Breast epithelium (tissue), 3 donors: Measurements from ENCODE around the gene NEDD4.
"Not testable (repeated sequence)": the region's sequence is repeated elsewhere in the genome, so short reads cannot be mapped to it uniquely, and the experiment has no call there.

ENCODE experiments used
- POLR2A ChIP-seq: fragments of 450-650 bp; IDR thresholded peaks from one replicate; pipeline ENCODE4 v1.6.1; 2016; ENCODE audit warnings: antibody characterized with exemption, mild to moderate bottlenecking, moderate library complexity
- POLR2AphosphoS5 ChIP-seq, 3 donors: sonication (generic); formaldehyde crosslinking; IDR thresholded peaks; one replicate each; pipeline ENCODE4 v1.6.1; 2017; ENCODE audit warnings: antibody characterized with exemption in 3 of 3

- TF ChIP-seq POLR2A; POLR2AphosphoS5 (IDR thresholded peaks at IDR 0.05): not testable (repeated sequence)
These were observed 13.6 kb upstream of the NEDD4 start for GRCh38 chr15:56007053-56007452.
